GM04504 (cell line): ENCODE data around the gene RABGGTA.

Experiments used
- DNase-seq: peaks from one replicate; pipeline ENCODE4 v3.0.0-alpha.2; 2012; ENCODE audit warnings: low read depth

RABGGTA gene

DNA sequence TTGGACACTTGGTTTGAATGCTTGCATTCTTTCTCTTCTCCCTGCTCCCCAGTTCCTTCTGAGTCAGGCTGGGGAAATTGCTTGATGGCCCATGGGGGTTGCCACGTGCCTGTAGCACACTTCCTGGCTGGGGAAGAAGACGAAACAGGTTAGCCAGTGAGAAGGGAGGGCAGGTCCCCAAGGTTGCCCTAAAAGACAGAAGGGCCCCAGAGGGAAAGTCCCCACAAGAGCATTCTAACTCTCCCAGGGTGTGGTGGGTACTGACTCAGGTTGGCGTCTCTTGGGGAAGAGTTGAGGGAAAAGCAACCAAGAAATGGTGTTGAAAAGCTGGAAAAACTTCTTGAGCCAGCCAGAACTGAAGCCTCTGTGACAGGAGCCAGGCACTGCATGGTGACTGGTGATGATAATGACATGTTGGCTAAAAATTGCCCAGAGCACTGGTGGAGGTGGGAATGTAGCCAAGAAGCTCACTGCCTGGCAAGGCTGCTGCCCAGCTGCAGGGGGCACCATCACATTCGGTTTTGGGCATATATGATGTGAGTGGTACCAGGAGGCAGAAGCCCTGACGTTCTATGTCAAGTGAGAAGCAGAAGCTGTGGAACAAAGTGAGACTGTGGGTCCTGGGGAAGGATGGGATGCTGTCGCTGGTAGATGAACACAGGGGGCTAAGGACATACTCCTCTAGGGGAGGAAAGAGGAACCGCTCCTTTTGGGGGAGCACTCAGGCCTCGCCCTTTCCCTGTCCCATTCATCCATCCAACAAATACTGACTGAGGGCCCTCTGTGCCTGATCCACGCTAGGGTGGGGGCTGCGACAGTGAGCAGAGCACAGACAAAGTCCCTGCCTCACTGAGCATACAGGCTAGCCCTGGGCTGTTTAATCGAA, 8.1 kb upstream of the RABGGTA start:
- no peak for DNase-seq

DNA sequence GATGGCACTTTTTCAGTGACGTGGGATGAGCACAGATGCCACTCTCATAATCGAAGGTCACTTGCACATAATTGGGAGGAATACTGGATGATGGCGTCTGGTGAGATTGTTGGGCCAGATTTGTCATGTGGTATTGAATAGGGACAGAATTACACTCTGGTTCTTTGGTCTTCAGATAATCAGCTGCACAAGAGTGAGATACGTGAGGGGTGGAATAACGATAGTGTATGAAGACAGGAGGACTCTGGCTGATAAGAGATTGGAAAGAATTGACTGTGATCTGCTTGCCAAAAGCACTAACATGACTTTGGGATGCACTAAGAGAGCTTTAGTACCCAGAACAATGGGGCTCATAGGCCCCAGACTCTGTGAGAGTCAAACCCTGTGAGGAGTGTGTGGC, 7.0 kb upstream of the RABGGTA start:
- DNase-seq = no peak

DNA sequence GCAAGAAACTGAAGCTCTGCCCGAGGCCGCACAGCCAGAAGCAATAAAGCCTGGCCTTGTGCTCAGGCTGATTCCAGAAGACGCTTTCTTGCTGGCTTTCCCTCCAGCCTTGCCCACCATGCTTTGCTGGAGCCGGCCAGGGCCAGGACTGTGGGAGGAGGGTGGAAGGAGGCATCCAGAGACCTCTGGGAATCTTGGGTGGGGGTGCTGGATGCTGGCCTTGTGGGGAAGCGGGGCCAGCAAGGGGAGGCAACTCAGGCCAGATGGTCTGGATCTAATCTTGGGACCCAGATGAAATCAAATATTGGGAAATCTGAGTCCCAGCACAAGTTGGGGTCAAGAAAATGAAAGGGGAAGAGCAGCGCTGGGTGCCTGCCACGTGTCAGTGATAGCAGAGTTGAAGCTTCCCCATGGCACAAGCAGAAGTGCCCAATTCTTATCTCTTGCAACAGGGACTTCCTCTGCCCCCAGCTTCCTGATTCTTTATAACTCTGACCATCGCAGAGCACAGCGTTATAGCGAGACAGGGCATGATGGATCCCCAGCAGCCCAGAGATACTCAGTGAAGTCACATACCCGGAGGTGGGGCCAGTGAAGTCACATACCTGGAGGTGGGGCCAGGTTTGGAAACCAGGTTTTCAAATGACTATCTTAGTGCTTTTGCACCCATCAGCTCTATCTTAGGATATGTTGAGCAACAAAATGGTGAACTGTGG, 6.4 kb upstream of the RABGGTA start:
- no peak for DNase-seq

DNA sequence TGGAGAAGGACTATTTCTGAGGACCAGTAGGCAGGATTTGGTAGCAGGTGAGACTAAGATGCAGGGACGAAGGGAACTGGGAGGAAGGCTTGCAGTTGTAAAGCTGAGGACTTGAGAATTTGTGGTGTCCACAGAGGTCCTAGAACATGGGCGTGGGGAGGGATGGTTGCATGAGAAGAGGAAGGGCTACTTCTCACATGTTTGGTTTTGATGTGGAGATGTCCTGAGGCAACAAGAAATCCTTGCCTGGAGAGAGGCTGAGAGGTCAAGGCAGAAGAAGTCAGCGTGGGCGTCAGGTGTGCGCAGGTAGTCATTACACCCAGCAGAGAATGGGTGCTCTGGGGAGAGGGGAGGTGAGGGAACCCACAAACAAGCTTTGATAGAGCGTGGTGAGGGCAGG, 5.7 kb upstream of the RABGGTA start:
- DNase-seq = no peak

DNA sequence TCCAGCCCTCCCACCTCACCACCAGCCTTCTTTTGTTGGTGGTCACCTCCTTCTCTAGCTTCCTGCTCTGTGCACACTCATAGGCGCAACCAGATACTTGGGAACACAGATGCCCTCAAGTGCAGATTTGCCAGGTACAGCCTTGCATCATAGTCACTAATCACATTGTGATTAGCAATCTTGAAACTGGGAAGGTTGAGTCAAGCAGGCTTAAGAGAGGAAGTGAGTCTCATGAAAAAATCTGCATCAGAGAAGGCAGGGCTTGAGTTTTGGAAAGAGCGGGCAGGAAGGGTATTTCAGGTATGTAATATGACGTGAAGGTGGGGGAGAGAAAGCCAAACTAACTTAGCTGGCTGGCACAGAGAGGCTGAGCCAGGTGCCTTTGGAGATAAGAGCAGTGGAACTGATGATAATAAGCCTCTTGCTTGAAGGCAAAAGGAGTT, 2.7 kb upstream of the RABGGTA start:
- no peak for DNase-seq

DNA sequence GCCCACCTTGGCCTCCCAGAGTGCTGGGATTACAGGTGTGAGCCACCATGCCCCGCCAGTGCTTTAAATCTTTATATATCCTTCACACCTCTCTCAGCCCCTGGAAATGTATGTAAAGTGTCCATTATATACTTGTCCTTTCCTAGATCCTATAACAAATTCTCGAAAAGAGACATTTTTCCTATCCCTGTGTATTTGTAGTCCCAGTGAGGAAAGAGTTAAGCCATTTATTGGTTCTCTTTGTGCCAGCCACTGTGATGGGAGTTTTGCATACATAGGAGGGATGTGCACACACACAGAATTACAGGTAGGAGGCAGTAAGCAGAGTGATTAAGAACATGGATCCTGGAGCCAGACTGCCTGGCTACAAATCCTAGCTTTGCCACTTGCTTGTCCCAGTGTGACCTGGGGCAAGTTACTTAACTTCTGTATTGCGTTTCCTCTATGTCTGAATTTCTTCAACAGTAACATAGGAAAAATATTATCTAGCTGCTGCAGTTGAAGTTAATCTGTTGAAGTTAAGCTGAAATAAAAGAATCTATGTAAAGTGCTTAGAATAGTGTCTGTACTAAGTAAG, 2.1 kb upstream of the RABGGTA start:
- no peak for DNase-seq

DNA sequence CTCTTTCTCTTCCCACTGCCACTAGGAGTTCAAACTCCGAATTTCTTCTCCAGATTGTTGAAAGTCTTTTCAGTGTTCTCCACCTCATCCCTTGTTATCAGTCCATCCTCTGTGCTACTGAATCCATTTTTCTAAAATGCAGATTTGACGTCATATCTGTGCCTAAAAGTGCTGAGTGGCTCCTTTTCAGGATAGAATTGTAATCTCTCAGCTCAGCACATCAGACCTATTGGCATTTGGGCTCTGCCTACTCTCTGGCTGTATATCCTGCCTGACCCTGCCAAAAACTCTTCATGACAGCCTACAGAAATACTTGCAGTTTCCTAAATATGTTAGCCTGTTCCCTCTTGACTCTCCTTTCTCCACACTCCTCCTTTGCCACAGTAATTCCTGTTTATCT, 1.1 kb upstream of the RABGGTA start:
- DNase-seq = no peak

DNA sequence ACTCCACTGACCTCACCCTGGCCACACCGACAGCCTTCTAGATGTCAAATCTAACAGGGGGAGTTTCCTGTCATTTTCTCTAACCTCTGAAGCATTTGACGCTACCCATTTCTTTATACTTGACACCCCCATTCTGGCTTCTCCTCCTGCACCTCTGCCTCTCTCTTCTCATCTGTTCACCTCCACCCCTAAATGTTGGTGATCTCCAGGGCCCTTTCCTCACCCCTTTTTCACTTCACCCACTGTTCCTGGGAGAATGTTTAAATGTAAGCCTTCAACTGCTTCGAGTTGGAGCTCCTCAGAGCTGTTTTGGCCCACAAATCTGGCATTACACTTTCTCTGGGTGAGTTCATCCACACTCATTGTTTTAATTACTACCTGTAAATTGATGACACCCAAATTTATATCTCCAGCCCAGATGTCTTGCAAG, 452 bp upstream of the RABGGTA start:
- DNase-seq = no peak

DNA sequence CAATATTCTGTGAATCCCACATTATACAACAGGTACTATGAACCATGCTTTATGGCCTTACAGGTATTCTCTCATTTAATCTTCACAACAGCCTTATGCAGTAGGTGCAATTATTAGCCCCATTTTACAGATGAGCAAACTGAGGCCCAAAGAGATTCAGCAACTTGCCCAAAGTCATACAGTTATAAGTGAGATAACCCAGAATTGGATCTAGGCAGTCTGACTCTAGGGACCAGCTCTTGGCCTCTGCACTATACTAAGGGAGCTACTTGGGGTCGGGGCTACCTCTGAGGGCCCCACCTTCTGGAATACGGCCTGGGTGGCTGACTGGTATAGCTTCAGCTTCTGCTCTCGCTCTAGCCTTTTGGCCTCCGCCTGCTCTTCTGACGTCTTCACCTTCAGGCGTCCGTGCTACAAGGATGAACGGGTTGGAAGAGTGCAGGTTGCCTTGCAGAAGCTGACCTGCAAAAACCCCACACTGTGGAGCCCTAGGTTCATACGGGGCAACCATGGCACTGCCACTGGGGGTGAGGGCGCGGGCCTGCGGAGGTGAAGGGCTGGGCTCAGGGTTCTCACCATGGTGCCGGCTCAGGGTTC, 762 bp downstream of the RABGGTA start:
- DNase-seq = no peak

DNA sequence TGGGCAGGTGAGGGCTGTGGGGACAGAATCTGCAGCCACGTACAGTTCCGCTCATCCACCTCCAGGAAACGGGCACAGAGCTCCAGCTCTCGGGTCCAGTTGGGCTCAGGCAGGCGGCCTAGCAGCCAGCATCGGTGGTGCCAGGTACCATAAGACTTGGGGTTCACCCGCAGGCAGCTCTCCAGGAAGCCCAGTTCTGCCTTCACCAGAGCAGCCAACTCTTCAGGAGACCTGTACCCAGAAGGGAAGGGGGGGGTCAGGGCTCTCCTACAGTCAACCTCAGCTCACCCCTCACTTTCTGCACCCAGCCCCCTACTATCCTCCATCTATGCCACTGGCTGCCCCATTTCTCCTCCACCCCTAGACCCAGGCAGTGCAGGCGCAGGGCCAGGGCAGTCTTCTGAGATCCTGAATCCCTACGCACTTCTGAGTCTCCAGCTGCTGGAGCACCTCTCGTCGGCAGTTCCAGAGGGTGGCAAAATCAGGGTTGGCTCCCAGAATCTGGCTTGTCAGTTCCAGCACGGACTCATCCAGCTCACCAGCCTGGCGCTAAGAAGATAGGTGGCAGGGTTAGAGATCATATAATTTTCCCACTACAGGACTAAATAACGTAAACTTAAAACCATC, 1.4 kb downstream of the RABGGTA start:
- no peak for DNase-seq

DNA sequence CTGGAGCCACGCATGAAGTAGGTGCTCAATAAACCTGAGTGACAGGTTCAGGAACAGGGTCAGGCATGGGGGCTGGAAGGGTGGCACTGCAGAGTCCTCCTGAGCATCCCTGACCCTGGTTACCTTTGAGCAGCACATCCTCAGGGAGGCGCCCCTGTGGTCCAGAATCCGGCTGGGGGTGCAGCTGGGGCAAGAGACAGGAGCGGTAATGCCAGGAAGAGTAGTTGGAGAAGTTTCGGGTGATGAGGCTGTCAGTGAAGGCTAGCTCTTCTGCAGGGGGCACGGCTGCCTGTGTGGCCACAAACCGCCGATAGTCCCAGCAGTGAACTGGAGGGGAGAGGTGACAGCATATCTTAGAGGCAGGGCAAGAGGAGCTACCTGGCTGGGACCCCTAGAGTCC, 2.0 kb downstream of the RABGGTA start:
- no peak for DNase-seq

DNA sequence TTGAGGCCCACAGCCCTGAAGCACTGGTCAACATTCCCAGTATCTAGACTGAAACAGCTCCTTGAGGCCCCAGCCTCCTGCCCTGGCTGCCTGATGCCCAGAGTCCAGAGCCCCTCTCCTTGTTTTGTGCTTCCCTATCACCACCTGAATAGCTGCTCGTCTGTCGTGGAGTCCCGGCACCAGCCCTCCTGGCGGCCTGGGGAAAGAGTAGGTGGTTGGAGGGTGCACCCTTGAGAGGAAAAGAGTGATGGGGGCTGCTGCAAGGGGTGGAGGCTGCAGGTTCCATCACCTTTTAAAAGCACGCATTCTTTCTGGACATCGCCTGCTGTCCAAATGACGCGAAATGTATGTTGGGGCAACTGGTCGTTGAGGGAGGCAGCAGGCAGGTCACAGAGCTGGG, 3.2 kb downstream of the RABGGTA start:
- DNase-seq = no peak

DNA sequence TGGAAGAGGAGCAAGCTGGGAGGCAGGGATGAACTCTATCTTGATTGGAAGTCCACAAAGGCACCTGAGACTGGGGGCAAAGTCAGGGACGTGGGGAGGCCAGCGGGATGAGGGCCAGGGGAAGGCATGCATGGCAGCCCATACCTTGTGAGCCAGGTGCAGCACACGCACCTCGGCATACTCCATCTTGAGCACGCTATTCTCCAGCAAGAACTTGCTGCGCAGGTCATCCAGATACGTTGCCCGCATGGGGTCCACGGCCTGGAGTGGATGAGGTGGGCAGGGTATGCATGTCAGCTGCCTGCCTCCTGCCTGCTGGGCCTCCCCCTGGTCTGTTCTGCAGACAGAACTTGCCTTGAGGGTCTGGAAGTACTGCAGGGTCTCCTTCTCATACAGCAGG, 3.9 kb downstream of the RABGGTA start:
- no peak for DNase-seq

DNA sequence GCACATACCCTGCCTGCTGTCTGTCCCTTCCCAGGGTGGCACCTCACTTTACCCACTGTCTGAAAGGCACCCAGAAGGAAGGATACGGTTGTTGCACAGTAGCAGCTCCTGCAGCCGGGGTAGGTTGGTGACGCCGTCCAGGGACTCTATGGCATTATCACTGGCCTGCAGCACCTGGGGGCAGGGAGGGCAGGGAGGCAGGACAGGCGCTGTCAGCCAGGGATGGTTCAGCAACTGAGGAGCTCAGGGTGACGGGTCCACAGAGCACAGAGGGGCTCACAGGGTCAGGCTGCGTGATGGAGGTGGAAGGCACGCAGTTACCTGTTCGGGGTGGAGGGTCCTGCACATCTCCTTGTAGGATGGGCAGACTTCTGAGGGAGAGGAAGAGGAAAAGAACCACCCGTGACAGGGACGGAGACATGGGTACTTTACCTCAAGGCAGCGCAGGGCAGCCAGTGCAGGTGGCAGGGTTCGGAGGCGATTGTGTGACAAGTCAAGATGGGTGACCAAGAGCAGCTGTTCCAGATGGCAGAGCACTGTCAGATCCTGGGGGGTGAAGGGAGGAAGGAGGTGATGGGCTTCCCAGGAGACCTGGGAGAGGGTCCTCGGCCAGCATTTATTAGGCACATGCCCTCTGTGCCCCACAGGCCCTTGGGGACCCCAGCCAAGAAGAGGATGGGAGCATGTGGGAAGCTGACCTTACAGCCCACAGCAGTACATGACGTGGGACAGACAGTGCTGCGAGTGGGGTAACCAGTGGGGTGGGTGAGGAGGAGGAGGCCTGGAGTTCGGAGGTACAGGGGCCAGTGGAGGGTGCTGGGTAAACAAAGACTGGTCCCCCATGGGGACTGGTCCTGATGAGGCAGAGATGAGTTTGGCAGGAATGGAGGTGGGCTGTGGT, 4.8 kb downstream of the RABGGTA start:
- DNase-seq = no peak

DNA sequence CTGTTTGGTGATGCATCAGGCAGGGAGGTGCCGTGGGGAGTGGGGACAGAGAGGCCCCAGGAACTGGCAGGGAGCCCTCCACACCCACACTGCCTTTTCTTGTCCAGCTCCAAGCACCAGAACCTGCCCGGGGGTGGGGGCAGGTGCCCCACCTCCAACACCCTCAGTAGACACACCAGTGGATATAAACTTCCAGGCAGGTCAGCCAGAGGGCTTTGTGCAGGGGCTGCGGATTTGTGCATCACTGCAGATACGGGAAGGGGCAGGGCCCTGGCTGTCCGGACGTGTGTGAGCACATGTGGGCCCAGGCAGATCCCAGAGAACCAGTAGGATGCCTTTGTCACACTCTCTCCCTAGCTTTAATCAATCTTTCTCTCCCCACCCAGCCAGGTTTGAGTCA, 7.1 kb downstream of the RABGGTA start:
- DNase-seq = no peak

DNA sequence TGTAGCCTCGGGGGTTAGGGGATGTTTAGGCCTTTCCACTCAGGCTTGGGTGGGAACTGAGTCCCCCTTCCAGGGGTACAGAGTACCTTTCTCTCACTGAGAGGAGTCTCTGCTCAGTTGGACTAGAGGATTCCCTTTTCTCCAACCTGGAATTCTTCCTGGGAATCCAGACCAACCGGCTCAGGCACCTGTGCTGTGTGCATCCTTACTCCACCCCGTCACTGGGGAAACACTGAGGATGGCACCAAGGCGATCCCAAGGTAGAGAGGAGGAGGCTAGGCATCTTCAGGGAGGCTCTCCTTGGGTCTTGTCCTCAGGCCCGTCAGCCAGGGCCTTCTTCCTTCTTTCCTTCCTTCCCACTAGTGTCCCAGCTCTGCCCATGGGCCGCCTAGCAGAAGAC, 7.5 kb downstream of the RABGGTA start:
- DNase-seq = no peak

DNA sequence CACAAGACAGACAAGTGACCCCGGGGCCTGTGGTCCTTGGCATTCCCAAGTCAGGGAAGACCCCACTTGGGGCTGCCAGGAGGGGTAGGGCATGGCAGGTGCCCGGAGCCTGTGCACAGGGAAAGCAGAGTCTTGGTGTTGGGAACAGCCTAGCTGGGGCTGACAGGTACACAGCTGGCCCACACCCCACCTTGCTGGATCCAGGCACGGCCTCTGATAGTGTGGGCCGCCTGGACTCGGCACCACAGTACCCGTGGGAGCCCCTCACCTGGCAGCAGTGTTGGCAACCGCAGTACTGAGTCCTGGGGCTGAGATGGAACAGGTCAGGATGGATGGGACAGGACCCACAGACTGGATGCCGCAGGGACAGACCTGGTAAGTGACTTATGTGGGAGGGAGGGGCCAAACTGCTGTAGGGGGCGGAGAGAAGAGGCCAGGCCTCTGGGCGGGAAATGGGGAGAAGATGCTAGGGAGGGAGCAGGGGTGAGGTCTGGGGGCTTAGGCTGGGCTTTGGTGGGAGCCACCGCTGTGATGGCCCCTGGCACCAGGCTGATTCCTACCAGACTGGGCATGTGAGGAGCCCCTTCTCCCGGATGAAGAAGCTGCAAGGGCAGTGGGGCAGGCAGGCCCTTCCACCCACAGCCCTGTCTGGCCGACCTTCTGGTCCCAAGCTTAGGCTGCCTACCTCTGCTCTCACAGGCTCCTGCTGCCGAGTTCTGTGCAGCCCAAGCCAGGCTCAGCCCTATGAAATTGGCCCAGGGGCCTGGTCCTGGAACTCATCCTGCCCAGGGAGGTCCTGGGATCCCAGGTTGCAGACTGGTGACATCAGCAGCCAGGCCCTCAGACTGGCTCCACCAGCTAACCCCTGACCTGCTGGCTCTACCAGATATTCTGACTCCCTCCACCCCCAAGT, 8.3 kb downstream of the RABGGTA start, which contains the start of gene TGM1:
Gene TGM1 (minus strand): TSS at position 357 of the 913 bp plus-strand sequence. CDS start 825 bp downstream, outside the sequence.
- no peak for DNase-seq

DNA sequence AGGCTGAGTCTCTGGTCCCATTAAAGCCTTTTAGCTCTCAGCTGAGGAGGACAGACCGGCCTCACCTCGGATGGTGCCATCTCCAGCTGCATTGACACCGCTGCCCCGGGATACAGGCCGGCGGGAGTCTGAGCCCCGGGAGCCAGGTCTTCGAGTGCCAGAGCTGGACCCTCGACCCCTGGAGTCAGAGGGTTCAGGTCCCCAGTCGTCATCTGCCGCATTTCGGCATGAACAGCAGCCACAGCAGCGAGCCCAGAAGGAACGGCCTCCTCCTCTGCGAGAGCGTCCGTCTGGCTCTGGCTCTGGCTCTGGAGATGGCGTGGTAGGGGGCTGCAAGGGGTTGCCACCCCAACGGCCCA, 9.4 kb downstream of the RABGGTA start:
- no peak for DNase-seq

DNA sequence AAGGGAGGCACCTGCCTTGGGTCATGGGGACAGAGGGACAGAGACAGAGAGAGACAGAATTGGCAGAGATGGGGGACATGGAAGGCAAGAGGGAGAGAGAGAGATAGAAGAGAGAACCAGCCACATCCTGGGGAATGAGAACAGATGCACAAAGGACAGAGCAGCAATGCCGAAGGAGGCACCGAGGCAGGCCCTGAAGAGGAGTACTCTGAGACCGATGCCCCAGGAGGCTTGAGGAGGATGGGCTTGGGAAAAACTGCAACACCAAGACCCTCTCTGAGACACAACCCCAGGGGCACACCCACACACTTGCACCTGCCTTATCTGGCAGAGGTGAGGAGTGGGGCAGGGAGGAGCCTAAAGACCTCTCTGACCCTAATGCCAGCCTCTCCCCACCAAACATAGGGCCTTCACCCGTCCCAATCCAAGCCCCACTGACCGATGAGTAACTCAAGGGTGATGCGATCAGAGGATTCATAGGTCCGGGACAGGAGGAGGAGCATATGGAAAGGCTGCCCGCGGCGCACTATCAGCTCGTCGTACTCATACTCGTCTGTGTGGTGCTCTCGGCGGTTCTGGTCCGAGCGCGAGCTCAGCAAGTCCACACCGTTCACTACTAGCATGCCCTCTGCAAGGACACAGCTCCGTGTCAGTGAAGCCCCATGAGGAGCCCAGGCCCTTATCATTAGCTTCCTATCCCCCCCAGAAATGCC, 10.0 kb downstream of the RABGGTA start:
- no peak for DNase-seq
